ENCODE results near the gene IGFBP2.

The IGFBP2 gene

DNA sequence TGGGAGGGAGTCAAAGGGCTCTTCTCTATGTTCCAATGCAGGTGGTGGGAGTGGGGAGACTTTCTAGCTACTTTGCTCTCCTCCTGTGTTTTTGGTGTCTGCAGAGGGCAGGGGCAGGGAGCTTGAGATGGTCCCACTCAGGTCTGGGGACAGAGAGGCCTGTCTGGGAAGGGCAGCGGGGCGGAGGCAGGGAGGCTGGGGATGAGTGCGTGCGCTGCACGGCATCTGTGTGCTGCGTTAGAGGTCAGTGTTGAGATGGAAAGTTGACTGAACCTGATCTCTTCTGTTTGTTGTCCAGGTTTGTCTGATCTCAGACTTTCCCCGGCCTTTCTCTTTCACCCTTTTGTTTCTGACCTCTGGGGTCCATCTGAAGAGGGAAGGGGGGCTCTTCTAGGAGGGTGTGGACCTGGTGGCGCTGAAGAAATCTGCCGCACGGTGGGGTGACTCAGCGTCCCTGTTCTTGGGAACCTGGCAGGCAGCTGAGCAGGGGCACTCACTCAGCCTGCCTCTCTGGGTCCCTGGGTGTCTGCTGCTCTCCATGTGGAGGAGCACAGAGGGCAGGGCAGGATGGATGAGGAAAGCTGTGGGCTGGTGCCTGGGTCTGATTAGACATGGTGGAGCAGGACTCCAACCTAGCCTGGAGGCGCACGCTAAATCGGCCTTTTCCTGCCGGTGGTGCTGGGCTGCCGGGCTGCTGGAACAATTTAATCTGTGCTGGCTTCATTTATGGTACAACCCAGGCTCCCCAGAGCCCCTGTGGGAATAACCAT, 24.1 kb downstream of the IGFBP2 start:
- no peak for TF ChIP-seq SP1 (IDR thresholded peaks at IDR 0.05)
- TF ChIP-seq CTBP1 (IDR thresholded peaks at IDR 0.05; ENCODE audit: borderline replicate concordance) = no peak
- no peak for TF ChIP-seq HDGF (IDR thresholded peaks at IDR 0.05; ENCODE audit: borderline replicate concordance)
- no peak for TF ChIP-seq SUZ12 (IDR thresholded peaks at IDR 0.05)
- TF ChIP-seq, protein P1, sequence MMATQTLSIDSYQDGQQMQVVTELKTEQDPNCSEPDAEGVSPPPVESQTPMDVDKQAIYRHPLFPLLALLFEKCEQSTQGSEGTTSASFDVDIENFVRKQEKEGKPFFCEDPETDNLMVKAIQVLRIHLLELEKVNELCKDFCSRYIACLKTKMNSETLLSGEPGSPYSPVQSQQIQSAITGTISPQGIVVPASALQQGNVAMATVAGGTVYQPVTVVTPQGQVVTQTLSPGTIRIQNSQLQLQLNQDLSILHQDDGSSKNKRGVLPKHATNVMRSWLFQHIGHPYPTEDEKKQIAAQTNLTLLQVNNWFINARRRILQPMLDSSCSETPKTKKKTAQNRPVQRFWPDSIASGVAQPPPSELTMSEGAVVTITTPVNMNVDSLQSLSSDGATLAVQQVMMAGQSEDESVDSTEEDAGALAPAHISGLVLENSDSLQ (IDR thresholded peaks at IDR 0.05) = no peak
- no peak for TF ChIP-seq NFRKB (IDR thresholded peaks at IDR 0.05)
- no peak for TF ChIP-seq FOXM1 (IDR thresholded peaks at IDR 0.05; ENCODE audit: borderline replicate concordance)
- no peak for TF ChIP-seq FOXA1 (IDR thresholded peaks at IDR 0.05)
- TF ChIP-seq LEF1 (IDR thresholded peaks at IDR 0.05; ENCODE audit: borderline replicate concordance) = no peak
- TF ChIP-seq BHLHE40 (IDR thresholded peaks at IDR 0.05; ENCODE audit: borderline replicate concordance) = no peak
- no peak for TF ChIP-seq FOXK2 (IDR thresholded peaks at IDR 0.05)
- ChIA-PET CTCF (interaction anchor here (1.8 kb wide), 1 partner anchor 138 kb away, joined by 4 read pairs; no protein-coding TSS in a partner anchor), POLR2A (no interaction called here)
- DNase-seq (ENCODE audit: extremely low spot score) = no peak

DNA sequence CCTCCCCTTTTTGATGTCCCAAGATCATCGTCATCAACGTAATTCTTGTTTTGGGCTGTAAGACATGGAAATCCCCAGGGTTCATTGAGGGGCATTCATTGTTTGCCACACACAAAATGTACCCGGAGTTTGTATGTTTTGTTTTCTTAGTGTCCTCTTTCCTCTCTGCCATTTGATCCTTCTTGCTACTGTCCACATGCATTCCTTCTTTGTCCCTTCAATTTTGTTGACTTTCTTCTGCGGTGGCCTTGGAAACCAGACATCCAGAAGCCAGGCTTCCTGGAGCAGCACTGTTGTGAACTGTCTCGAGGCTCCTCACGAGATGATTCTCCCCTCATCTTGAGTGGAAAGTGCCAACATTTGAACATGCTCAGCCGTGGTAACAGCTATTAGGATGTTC, 24.8 kb downstream of the IGFBP2 start:
- no peak for DNase-seq (ENCODE audit: extremely low spot score)
- TF ChIP-seq SP1 (IDR thresholded peaks at IDR 0.05) = no peak
- TF ChIP-seq FOXK2 (IDR thresholded peaks at IDR 0.05) = no peak
- TF ChIP-seq FOXA1 (IDR thresholded peaks at IDR 0.05) = no peak
- TF ChIP-seq NFRKB (IDR thresholded peaks at IDR 0.05) = no peak
- no peak for TF ChIP-seq ELF4 (IDR thresholded peaks at IDR 0.05)
- no peak for TF ChIP-seq L3MBTL2 (conservative IDR thresholded peaks at IDR 0.05)
- no peak for TF ChIP-seq HDGF (IDR thresholded peaks at IDR 0.05; ENCODE audit: borderline replicate concordance)
- TF ChIP-seq SUZ12 (IDR thresholded peaks at IDR 0.05) = no peak
- TF ChIP-seq ARNT (IDR thresholded peaks at IDR 0.05) = no peak
- TF ChIP-seq ZNF384 (IDR thresholded peaks at IDR 0.05) = no peak
- TF ChIP-seq, protein P1 (IDR thresholded peaks at IDR 0.05) = no peak
- no peak for TF ChIP-seq CTBP1 (IDR thresholded peaks at IDR 0.05; ENCODE audit: borderline replicate concordance)
- TF ChIP-seq TARDBP (IDR thresholded peaks at IDR 0.05) = no peak
- no peak for TF ChIP-seq BHLHE40 (IDR thresholded peaks at IDR 0.05; ENCODE audit: borderline replicate concordance)
- no peak for TF ChIP-seq LEF1 (IDR thresholded peaks at IDR 0.05; ENCODE audit: borderline replicate concordance)
- TF ChIP-seq FOXM1 (IDR thresholded peaks at IDR 0.05; ENCODE audit: borderline replicate concordance) = no peak
- CTCF ChIA-PET = no interaction called here
- POLR2A ChIA-PET = no interaction called here

DNA sequence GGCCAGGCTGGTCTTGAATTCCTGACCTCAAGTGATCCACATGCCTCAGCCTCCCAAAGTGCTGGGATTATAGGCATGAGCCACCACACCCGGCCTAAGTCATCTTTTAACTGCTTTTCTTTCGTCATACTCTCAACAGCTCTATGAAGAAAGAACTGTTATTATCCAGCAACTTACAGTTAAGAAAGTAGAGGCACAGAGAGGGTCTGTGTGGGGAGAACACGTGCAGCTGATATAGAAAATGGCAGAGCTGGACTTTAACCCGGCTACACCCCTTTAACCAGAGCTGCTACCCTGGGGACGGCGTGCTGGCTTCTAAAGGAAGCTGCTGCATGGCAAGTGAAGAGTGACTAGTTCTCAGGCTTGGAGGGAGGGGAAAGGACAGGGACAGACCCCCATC, 25.5 kb downstream of the IGFBP2 start:
- ChIA-PET POLR2A (no interaction called here), CTCF (interaction anchor here (0.6 kb wide), 1 partner anchor 142 kb away, joined by 4 read pairs; no protein-coding TSS in a partner anchor)
- TF ChIP-seq ZNF384 (IDR thresholded peaks at IDR 0.05) = no peak
- TF ChIP-seq HDGF (IDR thresholded peaks at IDR 0.05; ENCODE audit: borderline replicate concordance) = no peak
- TF ChIP-seq SP1 (IDR thresholded peaks at IDR 0.05) = no peak
- no peak for TF ChIP-seq SUZ12 (IDR thresholded peaks at IDR 0.05)
- DNase-seq (ENCODE audit: extremely low spot score) = no peak

DNA sequence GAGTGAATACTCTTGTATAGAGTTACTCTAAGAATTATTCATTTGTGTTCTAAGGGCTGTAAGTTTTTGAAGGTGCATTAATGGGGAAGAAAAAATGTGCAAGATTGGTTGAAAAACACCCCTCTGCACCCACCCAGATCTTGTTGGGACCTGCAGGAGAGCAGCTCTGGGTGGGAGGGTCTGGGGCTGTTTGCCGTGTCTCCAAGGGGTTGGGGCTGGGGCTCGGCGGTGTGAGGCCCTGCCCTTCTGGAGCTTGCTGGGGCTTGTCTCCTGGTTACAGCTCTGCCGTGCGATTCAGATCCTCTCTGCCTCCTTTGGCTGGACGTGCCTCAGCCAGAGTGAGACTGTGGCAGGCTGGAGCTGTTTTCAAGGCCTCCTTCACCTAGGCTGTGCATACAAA, 26.1 kb downstream of the IGFBP2 start:
- ChIA-PET CTCF (no interaction called here), POLR2A (no interaction called here)
- DNase-seq (ENCODE audit: extremely low spot score) = no peak
- no peak for TF ChIP-seq LEF1 (IDR thresholded peaks at IDR 0.05; ENCODE audit: borderline replicate concordance)

DNA sequence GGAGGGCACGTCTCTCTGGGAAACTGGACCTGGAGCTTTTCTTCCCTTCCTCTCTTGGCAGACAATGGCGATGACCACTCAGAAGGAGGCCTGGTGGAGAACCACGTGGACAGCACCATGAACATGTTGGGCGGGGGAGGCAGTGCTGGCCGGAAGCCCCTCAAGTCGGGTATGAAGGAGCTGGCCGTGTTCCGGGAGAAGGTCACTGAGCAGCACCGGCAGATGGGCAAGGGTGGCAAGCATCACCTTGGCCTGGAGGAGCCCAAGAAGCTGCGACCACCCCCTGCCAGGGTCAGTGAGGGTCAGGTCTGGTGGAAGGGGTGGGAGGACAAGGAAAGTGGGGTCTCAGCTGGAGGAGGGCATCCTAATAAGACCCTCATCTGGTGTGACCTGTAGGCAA, 27.3 kb downstream of the IGFBP2 start:
- ChIA-PET POLR2A (no interaction called here), CTCF (no interaction called here)
- DNase-seq (ENCODE audit: extremely low spot score) = no peak

DNA sequence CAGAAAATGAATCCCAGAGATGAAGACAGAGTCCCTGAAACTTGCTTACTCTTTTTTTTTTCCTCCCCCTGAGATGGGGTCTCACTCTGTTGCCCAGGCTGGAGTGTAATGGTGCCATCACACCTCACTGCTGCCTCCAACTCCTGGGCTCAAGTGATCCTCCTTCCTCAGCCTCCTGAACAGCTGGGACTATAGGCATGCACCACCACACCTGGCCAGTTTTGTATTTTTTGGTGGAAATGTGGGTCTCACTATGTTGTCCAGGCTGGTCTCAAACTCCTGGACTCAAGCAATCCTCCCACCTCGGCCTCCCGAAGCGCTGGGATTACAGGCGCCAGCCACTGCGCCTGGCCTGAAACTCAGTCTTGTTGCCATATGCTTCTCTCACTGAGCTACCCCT, 27.8 kb downstream of the IGFBP2 start:
- TF ChIP-seq TARDBP (IDR thresholded peaks at IDR 0.05) = no peak
- TF ChIP-seq, protein P1 (IDR thresholded peaks at IDR 0.05) = no peak
- no peak for TF ChIP-seq SUZ12 (IDR thresholded peaks at IDR 0.05)
- POLR2A ChIA-PET = no interaction called here
- no peak for DNase-seq (ENCODE audit: extremely low spot score)
- CTCF ChIA-PET = interaction anchor here (0.7 to 1.6 kb wide), 2 partner anchors 135 to 143 kb away, joined by 4 to 5 read pairs; no protein-coding TSS in a partner anchor

More for the DNA sequence above, 27.3 kb downstream of the IGFBP2 start:
- TF ChIP-seq HDGF (IDR thresholded peaks at IDR 0.05; ENCODE audit: borderline replicate concordance) (no peak), TARDBP (IDR thresholded peaks at IDR 0.05) (no peak), BHLHE40 (IDR thresholded peaks at IDR 0.05; ENCODE audit: borderline replicate concordance) (no peak), ELF4 (IDR thresholded peaks at IDR 0.05) (no peak), FOXK2 (IDR thresholded peaks at IDR 0.05) (no peak), SUZ12 (IDR thresholded peaks at IDR 0.05) (no peak), CTBP1 (IDR thresholded peaks at IDR 0.05; ENCODE audit: borderline replicate concordance) (no peak)

Measured in HEK293T (cell line).